Activated CD8-positive, alpha-beta memory T cell treated with anti-CD3 and anti-CD28 coated beads, Interleukin-2, amount 50 U/mL, for 24 hours (primary cell): ENCODE measurements around the gene SYNGAP1.

Experiments used
- DNase-seq: peaks from one replicate; pipeline ENCODE4 v3.0.0-alpha.2; 2020; ENCODE audit errors: extremely low read depth

Gene SYNGAP1

GRCh38 chr6:33404884-33405283 lies 15.0 kb upstream of the SYNGAP1 start:
- DNase-seq, result no peak

GRCh38 chr6:33405386-33405940 lies 14.4 kb upstream of the SYNGAP1 start:
- no peak for DNase-seq

DNA sequence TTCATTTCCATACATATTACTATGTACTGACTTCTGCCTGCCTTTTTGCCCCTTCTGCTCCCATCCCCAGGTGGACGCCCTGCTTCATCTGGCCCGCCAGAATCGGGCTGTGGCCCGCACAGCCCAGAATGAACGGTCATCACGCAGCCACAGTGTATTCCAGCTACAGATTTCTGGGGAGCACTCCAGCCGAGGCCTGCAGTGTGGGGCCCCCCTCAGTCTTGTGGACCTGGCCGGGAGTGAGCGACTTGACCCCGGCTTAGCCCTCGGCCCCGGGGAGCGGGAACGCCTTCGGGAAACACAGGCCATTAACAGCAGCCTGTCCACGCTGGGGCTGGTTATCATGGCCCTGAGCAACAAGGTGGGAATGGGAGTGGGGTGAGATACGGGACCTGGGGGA lies 13.7 kb upstream of the SYNGAP1 start:
- DNase-seq, result no peak

DNA sequence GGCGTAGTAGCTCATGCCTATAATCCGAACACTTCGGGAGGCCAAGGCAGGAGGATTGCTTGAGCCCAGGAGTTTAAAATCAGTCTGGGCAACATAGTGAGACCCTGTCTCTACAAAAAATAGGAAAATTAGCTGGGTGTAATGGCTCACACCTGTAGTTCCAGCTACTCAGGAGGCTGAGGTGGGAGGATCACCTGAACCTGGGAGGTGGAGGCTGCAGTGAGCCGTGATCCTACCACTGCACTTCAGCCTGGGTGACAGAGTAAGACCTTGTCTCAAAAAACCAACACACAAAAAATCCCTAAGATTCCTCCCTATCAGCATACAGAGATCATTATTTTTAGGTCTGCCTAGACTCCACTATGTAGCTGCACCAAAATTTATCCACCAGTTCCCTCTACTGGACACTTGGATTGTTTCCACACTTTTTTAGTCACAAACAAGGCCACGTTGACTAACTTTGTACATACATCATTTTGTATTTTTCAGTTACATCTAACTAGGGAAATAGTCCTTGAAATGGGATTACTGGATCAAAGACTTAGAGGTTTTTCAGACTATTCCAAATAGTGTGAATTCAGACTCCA lies 12.6 kb upstream of the SYNGAP1 start:
- no peak for DNase-seq

DNA sequence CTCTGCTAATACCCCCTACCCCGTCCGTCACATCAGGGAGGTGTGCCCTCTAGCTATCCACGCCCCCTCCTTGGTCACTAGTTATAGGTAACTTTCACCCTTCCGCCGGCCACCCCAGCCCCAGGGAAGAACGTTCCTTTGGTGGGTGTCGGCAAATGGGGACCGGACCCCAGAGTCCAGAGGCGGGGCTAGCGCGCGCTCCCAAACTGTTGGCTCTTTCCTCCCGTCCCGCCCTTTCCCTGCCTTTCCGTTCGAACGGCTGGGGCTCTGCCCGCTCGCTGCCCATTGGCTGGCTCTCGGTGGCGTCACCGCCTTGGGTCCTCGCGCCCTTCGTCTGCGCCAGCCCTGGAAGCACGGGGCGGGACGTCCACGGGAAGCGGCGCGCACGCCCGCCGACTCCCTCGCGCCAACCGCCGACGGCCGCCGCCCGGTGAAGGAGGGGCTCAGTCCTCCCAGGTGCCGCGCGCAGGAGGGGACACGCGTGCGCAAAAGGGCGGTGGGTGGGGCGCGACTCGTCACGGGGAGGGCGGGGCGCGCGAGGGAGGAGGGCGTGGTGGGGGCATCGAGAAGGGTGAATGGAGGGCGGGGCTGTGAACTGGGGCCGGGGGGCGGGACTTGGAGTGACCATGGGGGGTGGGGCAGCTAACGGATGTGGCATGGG lies 9.7 kb upstream of the SYNGAP1 start:
- DNase-seq, result peak; percentile 89

- peak; percentile 25 for DNase-seq
These were observed 8.9 kb upstream of the SYNGAP1 start, which contains the start of gene PHF1 for GRCh38 chr6:33410711-33411631. PHF1 (plus strand) TSS chr6:33411014; CDS start chr6:33412264, 1,250 bp downstream.

DNA sequence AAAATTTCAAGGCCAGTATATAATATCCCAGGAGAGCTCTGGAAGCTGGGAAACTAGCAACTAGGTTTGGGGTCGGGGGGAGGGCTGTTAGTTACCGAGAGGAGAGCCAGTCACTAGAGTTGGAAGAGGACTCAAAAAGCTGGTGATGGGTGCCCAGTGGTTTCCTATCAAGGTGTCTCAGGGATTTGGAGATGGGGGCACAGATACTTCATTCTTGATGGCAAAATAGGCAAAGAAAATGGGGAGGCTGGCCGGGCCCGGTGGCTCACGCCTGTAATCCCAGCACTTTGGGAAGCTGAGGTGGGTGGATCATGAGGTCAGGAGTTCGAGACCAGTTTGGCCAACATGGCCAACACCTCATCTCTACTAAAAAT lies 8.2 kb upstream of the SYNGAP1 start:
- no peak for DNase-seq

- no peak for DNase-seq
These were observed 7.5 kb upstream of the SYNGAP1 start for GRCh38 chr6:33412140-33413009.

DNA sequence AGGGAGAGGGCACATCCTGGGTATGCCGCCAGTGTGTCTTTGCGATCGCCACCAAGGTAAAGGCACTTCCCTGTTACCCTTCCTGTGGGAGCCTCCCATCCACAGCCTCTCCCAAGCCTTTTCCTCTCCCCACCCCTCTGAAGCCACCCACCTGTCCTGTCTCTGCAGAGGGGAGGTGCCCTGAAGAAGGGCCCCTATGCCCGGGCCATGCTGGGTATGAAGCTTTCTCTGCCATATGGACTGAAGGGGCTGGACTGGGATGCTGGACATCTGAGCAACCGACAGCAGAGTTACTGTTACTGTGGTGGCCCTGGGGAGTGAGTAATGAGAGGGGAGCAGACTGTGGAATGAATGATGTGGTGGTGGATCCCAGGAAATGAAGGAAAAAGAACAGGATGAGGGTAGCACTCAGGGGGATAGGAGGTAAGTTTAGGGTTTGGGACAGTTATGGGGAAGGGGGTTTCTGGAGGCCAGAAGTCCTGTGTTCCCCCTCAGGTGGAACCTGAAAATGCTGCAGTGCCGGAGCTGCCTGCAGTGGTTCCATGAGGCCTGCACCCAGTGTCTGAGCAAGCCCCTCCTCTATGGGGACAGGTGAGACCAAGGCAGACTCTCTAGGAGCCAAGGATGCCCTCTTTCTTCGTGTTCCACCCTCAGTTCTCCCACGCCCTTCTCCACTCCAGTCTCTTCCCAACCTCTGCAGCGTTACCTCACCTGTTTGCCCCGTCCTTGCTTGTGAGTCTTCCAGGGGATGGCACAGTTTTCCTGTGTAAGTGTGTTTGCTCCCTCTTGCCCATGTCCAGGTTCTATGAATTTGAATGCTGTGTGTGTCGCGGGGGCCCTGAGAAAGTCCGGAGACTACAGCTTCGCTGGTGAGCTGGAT lies 6.4 kb upstream of the SYNGAP1 start:
- no peak for DNase-seq

GRCh38 chr6:33414592-33415271 lies 5.1 kb upstream of the SYNGAP1 start:
- no peak for DNase-seq

DNA sequence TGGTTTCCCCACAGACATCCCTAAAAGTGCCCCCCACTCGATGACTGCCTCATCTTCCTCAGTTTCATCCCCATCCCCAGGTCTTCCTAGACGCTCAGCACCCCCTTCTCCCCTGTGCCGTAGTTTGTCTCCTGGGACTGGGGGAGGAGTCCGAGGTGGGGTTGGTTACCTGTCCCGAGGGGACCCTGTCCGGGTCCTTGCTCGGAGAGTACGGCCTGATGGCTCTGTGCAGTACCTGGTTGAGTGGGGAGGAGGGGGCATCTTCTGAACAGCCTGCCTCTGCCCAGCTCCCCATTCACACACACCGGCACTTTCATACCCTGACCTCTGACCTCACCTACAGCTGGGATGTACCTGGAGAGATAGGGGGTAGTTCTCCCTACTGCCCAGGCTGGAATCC lies 4.0 kb upstream of the SYNGAP1 start:
- no peak for DNase-seq

GRCh38 chr6:33416386-33417127 lies 3.3 kb upstream of the SYNGAP1 start:
- DNase-seq, result no peak

- no peak for DNase-seq
These were observed 2.5 kb upstream of the SYNGAP1 start for GRCh38 chr6:33417128-33417902.

DNA sequence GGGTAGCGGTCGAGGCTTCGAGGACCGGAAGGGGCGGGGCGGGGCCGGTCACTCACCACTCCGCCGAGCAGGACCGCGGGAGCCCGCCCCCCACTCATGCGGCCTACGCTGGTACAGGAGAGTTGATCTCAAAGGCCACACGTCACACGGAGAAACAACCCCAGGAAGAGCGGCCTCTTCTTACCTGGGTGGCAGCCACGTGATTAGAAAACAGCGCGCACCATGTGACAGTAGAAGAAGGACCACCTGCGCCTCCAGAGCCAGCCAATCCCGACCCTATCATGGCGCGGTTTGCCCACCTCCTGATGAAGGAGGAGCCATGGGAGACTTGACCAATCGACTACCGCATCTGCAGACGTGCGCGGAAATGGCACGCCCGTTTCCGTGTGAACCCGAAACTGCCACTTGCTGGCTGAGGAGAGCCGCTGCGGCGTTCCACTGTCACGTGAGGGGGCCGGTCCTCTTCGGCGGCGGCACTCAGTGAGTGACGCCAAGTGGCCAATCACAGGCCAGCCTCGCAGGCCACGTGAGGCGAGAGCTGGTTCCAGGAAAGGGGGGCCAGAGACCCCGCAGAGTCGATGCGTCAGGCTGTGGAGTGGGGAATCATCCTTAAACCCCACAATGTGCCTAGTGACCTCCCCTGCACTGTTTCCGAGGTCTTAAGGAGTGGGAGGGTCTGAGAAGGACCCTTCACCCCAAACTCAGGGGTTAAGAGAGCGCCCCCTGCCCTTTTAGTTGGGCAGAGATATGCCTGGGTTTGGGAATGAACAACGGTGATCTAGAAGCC lies 1.8 kb upstream of the SYNGAP1 start, which contains the start of gene CUTA:
TSS of gene CUTA (minus strand) at position 205 of the 787 bp plus-strand sequence. CDS start at position 98, 107 bp downstream.
- peak; percentile 96 for DNase-seq

DNA sequence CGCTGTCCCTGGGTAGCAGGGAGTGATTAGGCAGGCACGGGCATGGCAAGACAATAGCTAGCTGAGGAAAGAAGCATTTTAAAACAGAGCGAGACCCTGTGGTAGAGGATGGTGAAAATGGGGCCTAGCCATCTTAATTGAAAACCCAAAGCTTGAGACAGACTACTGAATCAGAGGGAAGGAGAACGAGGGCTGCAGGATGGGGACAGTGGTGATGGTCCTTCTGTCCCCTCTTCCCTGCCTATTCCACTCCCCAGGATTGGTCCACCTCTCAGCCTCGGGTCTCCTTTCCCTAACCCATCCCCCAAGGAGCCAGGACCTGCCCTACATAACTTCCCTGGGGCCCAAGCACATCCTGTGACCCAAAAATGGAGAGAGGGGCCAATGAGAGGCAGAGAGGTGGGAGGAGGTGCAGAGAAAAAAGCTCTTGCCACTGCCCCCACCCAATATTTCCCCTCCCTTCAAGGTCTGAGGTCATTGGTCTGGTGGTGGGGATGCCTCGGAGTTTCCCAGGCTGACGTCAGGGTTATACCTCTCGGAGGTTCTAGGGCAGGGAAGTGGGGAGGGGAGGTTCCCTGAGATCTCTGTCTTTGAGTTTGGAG lies 1.1 kb upstream of the SYNGAP1 start:
- no peak for DNase-seq

DNA sequence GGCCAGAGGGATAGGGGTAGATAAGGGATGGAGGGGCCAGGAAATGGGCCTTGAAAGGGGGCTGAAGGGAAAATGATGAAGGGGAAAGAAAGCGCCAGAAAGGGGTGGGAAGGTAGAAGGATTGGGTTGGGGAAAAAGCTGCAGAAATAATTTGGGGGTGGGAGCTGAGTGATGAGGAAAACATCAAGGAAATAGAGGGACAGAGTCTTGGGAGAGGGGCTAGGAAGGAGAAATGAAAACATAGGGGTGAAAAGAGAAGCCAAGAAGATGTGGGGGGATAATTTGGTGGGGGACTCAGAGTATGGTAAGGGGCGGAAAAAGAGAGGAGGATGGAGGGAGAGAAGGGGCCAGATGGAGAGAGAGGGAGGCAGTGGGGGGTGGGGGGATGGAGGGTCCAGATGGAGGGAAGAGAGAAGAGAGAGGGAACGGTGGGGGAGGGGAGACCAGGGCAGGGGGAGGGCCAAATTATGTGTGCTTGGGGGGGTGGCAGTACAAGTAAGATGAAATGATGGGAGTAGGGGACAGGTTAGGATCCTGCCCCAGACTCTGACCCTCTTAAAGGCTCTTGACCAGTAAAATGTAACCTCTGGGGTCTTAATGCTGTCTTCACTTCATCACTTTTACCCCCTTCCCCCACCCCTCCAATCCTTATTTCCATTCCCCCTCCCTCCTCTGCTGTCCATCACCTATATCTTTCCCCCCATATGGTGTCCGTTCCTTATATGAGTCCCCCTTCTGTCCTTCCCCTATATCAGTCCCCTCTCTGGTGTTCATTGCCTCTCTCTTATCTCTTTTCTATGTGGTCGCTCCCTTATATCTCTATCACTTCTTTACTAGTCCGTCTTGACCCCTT lies 852 bp downstream of the SYNGAP1 start:
- no peak for DNase-seq
